ENCODE measurements around the gene ERICH6B.

Gene ERICH6B

DNA sequence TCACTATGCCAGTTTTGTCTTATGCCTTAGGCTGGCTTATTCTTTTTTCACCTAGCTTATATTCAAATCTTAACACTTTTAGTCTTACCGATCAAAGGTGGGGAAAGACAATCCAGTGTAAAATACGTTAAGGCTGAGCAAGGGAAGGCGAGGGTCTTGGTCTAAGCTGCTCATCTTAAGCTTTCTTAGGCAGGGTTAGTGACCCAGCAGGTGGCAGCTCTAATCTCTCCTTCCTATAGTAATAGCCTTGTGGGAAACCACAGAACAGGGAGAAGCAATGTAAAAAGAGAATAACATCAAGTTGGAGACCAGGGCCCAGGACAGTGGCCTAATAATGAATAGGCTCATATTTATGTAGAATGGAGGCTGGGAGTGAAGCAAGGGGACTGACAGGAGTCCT, 104.9 kb downstream of the ERICH6B start:
- Mint-ChIP-seq H3K4me1 (ENCODE audit: low read depth) (peaks cover 10% of the 10 kb centered on the region), H3K27ac (no peak overlapping the region), H3K36me3 (ENCODE audit: low read depth) (peaks cover 39% of the 10 kb centered on the region), H3K4me3 (no peak overlapping the region), H3K27me3 (no peaks in the 10 kb centered on the region), H3K9me3 (no peaks in the 10 kb centered on the region)

DNA sequence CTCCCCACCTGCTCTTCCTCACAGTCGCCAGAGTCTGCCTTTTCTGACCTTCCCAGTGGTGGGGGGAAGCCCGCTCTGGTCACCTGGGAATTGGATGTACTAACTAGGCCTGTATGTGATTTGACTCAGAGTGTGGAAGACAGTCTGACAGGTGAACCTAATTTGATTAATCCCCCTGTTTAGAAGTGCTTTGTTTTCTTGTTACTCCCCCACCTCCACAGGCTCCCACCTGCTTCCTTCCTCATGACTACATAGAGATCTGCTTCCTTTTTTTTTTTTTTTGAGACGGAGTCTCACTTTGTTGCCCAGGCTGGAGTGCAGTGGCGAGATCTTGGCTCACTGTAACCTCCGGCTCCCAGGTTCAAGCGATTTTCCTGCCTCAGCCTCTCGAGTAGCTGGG, 106.8 kb downstream of the ERICH6B start:
- Mint-ChIP-seq H3K27me3 (no peaks in the 10 kb centered on the region), H3K4me1 (ENCODE audit: low read depth) (peaks cover 9% of the 10 kb centered on the region), H3K27ac (peak overlapping the region; percentile 22), H3K9me3 (no peaks in the 10 kb centered on the region), H3K4me3 (no peak overlapping the region), H3K36me3 (ENCODE audit: low read depth) (peaks cover 39% of the 10 kb centered on the region)

DNA sequence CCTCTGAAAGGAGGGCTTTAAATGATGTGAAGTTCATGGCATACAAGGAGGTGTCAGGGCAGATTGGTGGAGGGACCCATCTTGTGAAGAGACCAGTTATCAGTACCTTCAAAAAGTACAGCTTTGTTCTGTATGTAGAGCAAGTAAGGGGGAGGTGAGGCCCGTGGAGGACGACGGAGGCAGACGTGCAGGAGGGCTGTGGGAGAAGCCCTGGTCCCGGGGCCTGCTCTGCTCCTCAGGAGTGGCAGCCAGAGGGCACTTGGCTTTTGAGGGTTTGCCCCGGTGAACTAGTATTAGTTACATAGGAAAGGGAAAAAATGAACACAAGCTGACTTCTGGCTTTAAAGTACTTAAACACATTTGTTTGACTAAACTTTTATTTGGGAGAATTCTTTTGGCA, 108.7 kb downstream of the ERICH6B start:
- Mint-ChIP-seq H3K4me3 (no peak overlapping the region), H3K36me3 (ENCODE audit: low read depth) (peaks cover 42% of the 10 kb centered on the region), H3K27ac (peak overlapping the region; percentile 14), H3K27me3 (no peaks in the 10 kb centered on the region), H3K4me1 (ENCODE audit: low read depth) (peaks cover 4% of the 10 kb centered on the region), H3K9me3 (no peaks in the 10 kb centered on the region)

DNA sequence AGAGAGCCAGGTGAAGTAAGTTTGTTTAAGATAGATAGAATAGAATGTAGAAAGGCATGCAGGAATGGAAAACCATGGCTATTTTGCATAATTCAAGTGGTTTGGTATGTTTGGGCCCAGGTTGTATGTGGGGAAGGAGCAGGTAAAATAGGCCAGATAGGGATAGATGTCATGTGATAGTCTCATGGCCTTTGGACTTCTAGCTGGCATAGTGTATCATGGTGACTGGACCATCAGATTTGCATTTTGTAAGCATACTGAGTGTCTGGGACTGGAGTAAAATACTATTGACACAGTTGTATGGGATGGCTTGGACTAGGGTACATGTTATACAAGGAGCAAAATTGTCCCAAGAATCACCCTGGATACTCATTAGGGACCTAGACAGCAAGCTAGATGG, 111.9 kb downstream of the ERICH6B start:
- no peaks in the 10 kb centered on the region for H3K9me3 Mint-ChIP-seq
- no peak overlapping the region for H3K4me3 Mint-ChIP-seq
- no peaks in the 10 kb centered on the region for H3K27me3 Mint-ChIP-seq
- H3K4me1 Mint-ChIP-seq (ENCODE audit: low read depth) = peaks cover 12% of the 10 kb centered on the region
- H3K36me3 Mint-ChIP-seq (ENCODE audit: low read depth) = peaks cover 46% of the 10 kb centered on the region
- no peak overlapping the region for H3K27ac Mint-ChIP-seq

DNA sequence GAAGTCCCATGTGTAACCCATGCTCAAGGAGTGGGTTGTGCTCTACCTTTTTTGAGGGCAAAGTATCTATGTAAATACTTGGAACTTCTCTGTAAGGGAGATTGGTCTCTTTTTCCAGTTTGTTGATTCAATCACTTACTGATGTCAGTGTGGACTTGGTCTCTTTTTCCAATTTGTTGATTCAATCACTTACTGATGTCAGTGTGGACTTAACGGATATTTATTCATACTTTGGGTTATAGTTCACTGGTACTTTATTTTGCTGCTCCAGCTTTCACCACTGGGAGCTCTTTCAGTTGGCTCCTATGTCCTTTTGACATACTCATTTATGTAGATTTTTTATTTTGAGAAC, 114.4 kb downstream of the ERICH6B start:
- Mint-ChIP-seq H3K27me3 (no peaks in the 10 kb centered on the region), H3K9me3 (no peaks in the 10 kb centered on the region), H3K4me1 (ENCODE audit: low read depth) (peaks cover 12% of the 10 kb centered on the region), H3K27ac (peak overlapping the region; percentile 68), H3K36me3 (ENCODE audit: low read depth) (peaks cover 55% of the 10 kb centered on the region), H3K4me3 (no peak overlapping the region)

DNA sequence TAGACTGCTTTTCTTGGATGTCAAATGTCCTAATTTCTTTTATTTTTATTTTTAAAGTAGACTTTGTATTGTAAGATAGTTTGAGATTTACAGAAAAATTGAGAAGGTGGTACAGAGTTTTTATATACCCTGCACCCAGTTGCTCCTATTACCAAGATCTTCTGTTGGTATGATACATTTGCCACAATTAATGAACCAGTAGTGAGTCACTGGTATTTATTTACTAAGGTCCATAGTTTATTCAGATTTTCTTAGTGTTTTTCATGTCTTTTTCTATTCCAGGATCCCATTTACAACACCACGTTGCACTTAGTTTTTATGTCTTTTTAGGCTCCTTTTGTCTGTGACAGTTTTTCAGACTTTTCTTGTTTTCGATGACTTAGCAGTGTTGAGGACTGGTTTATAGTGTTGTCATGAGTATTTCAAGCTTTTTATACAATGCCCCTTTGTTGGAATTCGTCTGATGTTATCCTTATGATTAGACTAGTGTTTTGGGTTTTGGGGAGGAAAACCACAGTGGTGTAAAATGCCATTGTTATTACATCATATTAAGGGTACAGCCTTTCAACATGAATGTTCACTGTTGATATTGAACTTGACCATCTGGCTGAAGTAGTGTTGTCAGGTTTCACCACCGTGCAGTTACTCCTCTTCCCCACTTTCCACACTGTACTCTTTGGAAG, 114.9 kb downstream of the ERICH6B start:
- no peak overlapping the region for H3K4me3 Mint-ChIP-seq
- H3K9me3 Mint-ChIP-seq = no peaks in the 10 kb centered on the region
- H3K4me1 Mint-ChIP-seq (ENCODE audit: low read depth) = peaks cover 12% of the 10 kb centered on the region
- H3K27me3 Mint-ChIP-seq = no peaks in the 10 kb centered on the region
- H3K36me3 Mint-ChIP-seq (ENCODE audit: low read depth) = peaks cover 54% of the 10 kb centered on the region
- peak overlapping the region; percentile 68 for H3K27ac Mint-ChIP-seq

DNA sequence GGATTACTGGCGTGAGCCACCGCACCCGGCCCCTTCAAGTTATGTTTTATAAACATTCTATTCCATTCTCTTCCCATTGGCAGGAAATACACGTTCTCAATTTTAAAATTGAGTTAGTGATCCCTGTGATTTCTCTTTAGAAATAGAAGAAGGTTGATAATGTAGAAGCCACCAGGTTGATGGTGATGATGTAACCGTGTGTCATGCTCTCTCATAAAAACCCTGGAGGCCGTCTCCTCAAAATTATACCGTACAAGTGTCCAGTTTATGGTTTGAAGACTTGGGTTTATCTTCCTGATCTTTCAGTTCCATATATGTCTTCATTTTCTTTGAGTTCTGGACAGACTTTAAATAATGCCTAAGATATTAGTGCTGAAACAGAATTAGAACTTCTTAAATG, 118.6 kb downstream of the ERICH6B start:
- Mint-ChIP-seq H3K27me3 (no peaks in the 10 kb centered on the region), H3K4me1 (ENCODE audit: low read depth) (peaks cover 12% of the 10 kb centered on the region), H3K9me3 (no peaks in the 10 kb centered on the region), H3K36me3 (ENCODE audit: low read depth) (peaks cover 51% of the 10 kb centered on the region), H3K4me3 (no peak overlapping the region), H3K27ac (no peak overlapping the region)

DNA sequence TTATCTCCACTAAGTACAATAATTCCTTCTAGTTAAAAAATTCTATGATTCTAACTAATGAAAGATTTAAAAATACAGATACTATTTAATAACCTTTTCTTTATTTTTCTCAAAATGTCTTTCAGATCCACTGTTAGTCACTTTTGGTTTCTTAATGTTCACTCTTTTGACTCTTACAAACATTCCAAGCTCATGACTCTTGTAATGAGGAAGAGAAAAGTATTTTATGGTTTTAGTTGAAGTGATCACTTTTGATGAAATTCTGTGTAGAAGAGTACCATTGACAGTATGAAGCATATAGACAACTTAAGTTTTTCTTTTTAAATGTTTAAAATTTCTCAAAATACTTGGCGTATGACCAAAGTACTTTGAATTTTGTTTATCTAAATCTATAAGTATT, 123.0 kb downstream of the ERICH6B start:
- no peaks in the 10 kb centered on the region for H3K4me1 Mint-ChIP-seq (ENCODE audit: low read depth)
- no peak overlapping the region for H3K4me3 Mint-ChIP-seq
- no peaks in the 10 kb centered on the region for H3K27me3 Mint-ChIP-seq
- H3K9me3 Mint-ChIP-seq = no peaks in the 10 kb centered on the region
- H3K36me3 Mint-ChIP-seq (ENCODE audit: low read depth) = peaks cover 44% of the 10 kb centered on the region
- no peak overlapping the region for H3K27ac Mint-ChIP-seq
